Fibroblast of mammary gland (primary cell): ENCODE results near the gene MAGEF1.
A peak's percentile ranks its signal among the peaks of the same experiment; 100 is the strongest.

Experiments used
- DNase-seq: peaks from one replicate; pipeline ENCODE4 v3.0.0-alpha.2; 2010; ENCODE audit warnings: low read depth
- H3K4me3 ChIP-seq: 2 replicates; pipeline ENCODE4 v1.5.1; 2011; ENCODE audit warnings: low read depth, mild to moderate bottlenecking, low read length, moderate library complexity; ENCODE audit not compliant: control insufficient read depth
- TF ChIP-seq, protein P1 (sequence below): conservative IDR thresholded peaks from 2 replicates; pipeline ENCODE4 v1.5.1; 2011; ENCODE audit warnings: low read depth, low read length, inconsistent platforms; ENCODE audit not compliant: control insufficient read depth, insufficient read depth

Gene MAGEF1

DNA sequence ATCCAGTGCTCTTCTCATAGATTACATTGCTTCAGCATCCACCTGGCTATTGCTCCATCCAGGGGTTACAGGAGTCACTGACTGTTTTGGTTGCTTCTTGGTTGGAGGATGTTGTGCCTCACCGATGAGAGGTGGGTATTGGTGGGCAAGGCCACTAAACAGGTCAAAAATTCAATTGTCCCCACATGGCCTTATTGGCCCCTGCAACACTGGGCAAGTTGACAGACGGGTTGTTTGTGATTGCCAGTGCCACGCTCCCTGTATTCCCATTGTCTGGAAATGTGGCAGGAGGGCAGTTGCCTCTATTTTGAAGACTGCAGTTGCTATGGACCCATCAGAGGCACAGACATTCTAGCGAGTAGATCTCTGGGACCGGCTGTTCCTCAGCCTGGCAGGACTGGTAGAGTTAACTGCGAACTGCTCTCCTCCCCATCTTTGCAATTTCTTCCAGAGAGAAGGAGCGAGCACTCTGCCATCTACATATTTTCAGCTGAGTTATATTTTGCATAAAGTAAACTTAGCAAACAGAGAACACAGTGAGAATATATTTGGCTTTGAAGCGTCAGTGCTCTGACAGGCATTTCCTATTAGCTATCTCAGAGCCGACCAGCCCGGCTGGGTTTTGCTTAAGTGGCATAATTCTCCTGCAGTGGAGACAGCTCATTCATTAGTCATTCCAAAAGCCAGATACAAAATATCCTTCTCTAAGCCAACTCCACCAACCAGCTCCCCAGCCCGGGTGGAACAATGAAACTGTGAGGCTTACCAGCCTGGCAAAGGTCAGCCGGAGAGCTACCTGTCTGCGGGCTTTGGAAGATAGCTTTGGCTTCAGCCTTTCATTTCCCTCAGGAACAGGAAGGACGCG is 26.0 kb upstream of the MAGEF1 start:
- TF ChIP-seq, protein P1, sequence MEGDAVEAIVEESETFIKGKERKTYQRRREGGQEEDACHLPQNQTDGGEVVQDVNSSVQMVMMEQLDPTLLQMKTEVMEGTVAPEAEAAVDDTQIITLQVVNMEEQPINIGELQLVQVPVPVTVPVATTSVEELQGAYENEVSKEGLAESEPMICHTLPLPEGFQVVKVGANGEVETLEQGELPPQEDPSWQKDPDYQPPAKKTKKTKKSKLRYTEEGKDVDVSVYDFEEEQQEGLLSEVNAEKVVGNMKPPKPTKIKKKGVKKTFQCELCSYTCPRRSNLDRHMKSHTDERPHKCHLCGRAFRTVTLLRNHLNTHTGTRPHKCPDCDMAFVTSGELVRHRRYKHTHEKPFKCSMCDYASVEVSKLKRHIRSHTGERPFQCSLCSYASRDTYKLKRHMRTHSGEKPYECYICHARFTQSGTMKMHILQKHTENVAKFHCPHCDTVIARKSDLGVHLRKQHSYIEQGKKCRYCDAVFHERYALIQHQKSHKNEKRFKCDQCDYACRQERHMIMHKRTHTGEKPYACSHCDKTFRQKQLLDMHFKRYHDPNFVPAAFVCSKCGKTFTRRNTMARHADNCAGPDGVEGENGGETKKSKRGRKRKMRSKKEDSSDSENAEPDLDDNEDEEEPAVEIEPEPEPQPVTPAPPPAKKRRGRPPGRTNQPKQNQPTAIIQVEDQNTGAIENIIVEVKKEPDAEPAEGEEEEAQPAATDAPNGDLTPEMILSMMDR = no peak
- peak; percentile 53 for DNase-seq
- no peak overlapping the region for H3K4me3 ChIP-seq

DNA sequence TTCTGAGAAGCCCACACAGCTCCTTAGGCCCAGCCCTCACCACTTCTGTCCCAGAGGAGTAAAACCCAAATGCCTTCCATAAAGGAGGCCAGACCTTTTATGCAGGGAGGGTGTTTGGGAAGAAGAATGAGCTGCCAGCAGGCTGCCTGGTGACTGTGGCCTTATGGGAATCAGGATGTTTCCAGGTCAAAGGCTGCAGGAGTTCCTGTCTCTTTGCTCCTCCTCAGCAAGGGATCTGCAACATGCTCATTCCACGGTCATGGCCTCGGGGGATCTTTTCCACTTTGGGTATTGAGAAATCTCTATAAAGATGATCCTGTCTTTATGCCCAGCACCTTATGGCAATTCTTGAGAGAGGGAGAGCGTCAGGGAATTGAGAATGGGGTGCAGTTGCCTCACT is 25.2 kb upstream of the MAGEF1 start:
- TF ChIP-seq, protein P1 = no peak
- DNase-seq = no peak
- H3K4me3 ChIP-seq = no peak overlapping the region

DNA sequence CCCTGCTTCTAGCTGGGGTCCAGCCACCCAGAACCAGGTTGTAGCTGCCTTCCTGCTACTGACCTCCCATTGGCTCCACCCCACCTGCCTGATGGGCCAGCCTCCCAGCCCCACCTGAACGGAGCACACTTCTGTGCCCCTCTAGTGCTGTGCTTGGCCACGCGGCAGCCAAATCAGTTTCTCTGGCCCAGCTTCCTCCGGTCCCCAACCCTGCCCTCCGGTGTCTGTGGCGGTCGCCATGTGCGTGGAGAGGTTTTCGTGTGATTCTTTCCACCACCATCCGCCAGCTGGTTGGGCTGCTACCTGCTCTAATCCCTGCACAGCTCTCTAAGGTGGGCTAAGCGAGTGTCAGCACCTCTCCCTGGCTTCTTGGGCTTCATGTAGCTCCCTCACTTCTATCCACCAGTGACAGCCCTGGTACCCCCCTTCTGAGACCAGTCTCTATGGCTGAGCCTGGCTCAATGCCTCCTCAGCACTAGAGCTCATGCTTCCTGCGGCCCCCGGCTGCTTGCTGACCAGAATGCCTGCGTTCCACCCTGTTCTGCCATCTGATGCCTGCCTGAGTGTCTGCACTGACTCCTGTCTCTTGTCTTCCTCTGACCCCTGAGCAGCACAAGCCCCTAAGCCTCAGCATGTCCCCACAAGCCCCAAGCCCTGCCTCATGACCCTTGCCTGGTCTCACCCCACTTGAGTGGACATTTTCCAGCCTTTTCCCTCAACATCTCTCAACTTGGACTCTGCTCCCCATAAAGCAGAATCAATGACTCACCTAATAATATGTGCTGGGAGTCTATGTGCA is 23.2 kb upstream of the MAGEF1 start:
- H3K4me3 ChIP-seq = no peak overlapping the region
- no peak for DNase-seq
- TF ChIP-seq, protein P1 = no peak

DNA sequence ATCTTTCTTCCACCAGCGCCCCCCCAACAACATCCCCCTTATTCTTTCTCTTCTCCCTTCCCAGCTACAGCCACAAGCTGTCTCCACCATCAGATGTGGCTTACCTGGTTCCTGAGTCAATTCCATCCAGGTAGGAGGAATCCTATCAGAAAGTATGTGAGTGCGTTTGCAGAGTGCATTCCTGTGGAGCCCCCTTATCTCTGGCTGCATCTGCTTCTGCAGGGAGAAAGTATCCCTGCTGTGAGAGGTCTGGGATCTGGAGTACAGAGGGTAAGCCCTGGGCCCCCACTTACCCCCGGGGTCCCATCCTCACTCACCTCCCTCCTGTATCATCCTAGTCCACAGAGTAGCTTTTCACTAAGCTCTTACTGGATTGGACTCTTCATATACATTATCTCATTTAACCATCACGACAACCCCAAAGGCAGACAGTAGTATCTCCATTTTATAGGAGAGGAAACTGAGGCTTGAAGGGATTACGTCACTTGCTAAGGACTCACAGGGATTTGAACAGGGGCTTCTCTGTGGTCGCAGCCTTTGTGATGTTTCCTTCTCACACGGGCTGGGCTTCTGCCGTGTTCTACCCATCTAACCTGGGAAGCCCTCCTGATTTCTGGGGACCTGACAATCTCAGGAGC is 22.2 kb upstream of the MAGEF1 start:
- H3K4me3 ChIP-seq = no peak overlapping the region
- no peak for DNase-seq
- TF ChIP-seq, protein P1 = no peak

DNA sequence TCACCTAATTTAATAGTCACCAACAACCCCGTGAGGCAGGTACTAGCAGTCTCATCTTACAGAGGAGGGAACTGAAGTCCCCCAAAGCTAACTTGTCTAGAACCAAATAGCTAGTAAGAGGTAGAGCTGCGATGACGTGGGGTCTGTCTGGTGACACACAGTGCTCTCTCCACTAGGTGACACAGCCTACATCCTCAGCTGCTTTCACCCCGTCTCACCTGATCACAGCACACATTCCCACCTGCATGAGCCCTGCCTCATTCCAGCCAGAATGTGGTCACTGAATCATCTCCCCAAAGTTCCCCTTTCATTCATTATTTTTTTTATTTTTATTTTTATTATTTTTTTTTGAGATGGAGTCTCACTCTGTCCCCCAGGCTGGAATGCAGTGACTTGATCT is 21.3 kb upstream of the MAGEF1 start:
- TF ChIP-seq, protein P1 = no peak
- no peak for DNase-seq

DNA sequence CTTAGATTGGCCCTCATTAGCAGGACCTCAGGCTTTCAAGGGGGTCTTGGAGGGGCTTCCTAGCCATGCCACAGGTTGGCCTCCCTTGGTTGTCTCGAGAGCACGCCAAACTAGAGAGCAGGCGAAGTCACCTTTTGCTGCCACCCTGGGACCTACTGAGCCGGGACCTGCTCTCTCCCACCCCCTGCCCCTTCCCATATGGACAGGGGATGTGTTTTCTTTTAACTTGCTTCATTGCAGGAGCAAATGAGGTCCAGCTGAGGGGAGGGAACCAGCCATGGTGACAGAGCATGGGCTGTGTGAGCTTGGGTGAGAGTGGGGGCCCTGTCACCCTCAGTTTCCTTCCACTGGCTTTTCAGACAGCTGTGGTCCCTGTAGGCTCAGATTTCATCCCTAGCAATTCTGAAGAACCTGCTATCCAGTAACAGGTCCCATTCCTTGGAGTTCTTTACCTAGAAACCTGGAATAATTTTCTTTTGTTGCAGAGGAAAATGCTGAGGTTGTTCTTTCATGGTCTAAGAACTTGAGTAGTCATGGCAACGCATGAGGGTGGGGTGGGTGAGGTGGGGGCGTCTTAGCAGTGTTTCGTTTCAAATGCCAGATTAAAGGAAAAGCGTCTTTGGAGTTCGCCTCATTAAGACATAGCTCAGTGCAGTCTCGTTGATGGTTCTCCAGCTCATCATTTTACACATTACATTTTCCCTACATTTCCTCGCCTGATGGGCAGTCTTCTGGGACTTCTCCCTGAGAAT is 20.1 kb upstream of the MAGEF1 start:
- TF ChIP-seq, protein P1 = no peak
- DNase-seq = no peak
- H3K4me3 ChIP-seq = no peak overlapping the region

More for the DNA sequence above, 21.3 kb upstream of the MAGEF1 start:
- no peak overlapping the region for H3K4me3 ChIP-seq
